AG10803 (cell line): ENCODE measurements around the gene CD7.

ENCODE experiments used
- DNase-seq: peaks from one replicate; pipeline ENCODE4 v3.0.0; 2010; ENCODE audit warnings: low read depth
- H3K4me3 ChIP-seq: 2 replicates; pipeline ENCODE4 v1.5.1; 2011; ENCODE audit warnings: mild to moderate bottlenecking, low read length, control low read depth
- TF ChIP-seq, protein P1 (sequence below): conservative IDR thresholded peaks from 2 replicates; pipeline ENCODE4 v1.5.1; 2011; ENCODE audit warnings: mild to moderate bottlenecking, low read length, control low read depth, inconsistent platforms

The CD7 gene

DNA sequence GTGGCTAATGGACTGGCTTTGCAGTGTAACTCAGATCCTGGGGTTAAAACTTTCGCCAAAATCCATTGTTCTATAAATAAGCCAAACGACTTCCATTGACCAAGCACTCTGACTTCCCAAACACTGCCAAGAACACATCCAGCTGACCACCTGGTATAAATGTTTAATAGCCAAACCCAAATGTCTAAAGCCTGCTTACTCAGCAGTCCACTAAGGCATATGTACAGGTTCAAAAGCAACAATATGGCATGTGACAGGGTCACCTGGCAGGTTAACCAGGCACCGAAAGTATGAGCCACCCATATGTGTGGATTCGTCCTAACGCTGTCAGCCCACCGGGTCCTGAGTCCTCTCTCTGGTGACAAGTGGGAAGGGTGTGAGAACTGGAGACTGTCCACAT is 46.0 kb downstream of the CD7 start:
- no peak for DNase-seq
- H3K4me3 ChIP-seq = peak overlapping the region; percentile 84
- TF ChIP-seq, protein P1, sequence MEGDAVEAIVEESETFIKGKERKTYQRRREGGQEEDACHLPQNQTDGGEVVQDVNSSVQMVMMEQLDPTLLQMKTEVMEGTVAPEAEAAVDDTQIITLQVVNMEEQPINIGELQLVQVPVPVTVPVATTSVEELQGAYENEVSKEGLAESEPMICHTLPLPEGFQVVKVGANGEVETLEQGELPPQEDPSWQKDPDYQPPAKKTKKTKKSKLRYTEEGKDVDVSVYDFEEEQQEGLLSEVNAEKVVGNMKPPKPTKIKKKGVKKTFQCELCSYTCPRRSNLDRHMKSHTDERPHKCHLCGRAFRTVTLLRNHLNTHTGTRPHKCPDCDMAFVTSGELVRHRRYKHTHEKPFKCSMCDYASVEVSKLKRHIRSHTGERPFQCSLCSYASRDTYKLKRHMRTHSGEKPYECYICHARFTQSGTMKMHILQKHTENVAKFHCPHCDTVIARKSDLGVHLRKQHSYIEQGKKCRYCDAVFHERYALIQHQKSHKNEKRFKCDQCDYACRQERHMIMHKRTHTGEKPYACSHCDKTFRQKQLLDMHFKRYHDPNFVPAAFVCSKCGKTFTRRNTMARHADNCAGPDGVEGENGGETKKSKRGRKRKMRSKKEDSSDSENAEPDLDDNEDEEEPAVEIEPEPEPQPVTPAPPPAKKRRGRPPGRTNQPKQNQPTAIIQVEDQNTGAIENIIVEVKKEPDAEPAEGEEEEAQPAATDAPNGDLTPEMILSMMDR = no peak

DNA sequence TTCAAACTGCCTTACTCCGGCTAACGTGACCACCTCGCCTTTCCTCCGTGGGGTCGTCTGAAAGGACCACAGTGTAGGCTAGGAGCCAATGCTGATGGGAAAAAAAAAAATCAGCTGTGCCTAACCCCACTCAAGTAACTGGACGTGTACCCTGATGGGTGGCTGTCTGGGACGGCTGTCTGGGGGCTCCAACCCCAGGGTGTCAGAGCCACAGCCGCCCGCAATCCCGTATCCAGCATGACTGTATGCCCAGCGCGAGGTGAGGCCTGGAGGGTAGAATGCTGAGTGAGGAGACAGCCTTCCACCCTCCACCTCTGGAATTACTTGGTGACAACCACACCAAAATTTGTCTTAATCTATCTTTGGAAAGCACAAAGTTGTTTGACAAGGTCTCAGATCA is 46.8 kb downstream of the CD7 start:
- H3K4me3 ChIP-seq = no peak overlapping the region
- TF ChIP-seq, protein P1 = no peak
- DNase-seq = no peak

DNA sequence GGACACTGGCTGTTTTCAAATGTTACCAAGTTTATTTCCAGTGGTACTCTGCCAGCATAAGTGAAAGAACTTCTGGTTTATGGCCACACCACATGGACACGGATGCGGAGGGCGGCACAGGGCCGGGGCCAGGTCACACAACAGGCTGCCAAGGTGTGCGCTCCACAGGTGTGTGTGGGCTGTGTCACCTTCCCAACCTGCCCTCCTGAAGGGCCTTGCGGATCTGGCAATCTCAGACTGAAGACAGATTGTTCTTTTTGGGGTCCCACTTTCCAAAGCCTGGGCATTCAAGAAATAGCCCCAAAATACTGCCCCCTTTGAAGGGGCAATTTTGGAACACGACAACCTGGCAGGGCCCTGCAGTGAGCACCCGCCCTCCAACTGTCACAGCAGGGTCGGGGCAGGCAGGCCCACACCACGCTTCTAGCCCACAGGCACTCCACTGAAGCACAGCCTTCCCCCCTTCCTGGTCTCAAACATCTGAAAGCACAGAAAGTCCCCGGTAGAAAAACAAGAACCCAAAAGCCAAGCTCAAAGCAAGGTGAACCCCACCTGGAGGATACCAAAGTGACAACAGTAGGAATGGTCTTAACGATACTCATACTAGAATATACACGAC is 47.4 kb downstream of the CD7 start:
- no peak for DNase-seq
- H3K4me3 ChIP-seq = no peak overlapping the region
- TF ChIP-seq, protein P1 = no peak

DNA sequence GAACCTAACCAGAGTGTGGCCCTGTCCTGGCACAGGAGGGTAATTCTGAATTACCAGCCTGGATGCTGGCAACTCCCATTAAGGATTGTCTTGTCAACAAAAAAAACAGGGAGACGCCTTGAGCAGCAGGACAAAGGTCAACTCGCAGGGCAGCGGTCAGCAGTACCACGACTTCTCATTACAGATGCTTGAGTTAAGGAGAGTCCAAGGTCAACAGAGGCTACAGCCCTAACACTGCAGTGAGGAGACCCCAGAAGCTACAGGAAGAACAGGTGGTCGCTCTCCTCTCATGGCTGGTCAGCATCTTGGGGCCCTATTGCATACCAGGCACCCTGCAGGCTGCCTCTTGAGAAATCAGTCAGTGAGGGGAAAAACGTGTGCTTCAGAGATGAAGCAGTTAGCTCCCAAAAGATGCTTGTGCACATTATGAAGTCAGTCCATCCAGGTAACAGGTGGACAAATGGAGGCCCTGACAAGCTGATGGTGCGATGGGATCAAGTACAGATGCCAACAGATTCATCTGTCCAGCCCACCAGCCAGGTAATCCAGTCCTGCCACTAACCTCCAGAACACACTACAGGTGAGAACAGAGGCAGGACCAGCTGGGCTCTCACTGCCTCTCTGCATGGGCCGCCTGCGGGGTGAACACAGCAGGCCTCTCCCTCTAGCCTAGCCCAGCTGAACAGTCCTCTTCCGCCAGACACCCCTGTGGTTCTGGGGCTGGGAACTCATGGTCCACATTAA is 48.1 kb downstream of the CD7 start:
- TF ChIP-seq, protein P1 = no peak
- DNase-seq = no peak
- no peak overlapping the region for H3K4me3 ChIP-seq

DNA sequence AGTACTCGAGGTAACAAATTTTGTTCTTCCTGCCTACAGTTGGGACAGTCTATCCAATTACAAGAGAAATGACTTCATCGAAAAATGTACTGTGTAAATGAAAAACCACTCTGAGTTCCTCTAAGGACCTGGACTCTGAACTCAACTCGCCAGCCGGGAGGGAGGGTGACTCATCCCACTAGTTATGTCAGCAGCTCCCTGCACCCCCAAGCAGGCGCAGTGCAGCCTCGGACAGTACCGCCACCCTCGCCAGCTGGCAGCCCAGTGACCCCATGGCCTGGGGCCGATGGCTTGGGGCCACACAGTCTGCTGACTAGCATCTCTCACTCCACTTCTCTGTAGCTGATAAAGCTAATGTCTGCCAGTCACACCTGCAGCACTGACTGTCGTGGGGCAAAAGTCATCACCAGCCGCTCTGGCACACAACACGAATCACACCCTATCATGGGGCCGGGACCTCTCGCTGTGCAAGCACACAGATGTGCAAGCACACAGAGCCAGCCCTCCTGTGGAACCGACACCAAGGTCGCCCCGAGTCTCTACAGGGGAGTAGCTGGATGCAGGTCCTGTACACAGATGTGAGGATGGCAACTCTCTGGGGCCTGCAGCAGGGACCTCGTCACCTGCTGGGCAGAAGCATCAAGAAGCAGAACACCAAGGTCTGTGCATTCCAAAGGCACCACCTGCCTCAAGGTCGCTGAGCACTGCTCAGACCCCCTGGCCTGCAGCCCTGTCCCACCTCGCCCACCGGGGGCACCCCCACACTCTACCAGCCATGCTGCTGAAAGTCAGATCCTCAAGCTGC is 49.6 kb downstream of the CD7 start:
- H3K4me3 ChIP-seq = peak overlapping the region; percentile 42
- DNase-seq = peak; percentile 94
- TF ChIP-seq, protein P1 = no peak

DNA sequence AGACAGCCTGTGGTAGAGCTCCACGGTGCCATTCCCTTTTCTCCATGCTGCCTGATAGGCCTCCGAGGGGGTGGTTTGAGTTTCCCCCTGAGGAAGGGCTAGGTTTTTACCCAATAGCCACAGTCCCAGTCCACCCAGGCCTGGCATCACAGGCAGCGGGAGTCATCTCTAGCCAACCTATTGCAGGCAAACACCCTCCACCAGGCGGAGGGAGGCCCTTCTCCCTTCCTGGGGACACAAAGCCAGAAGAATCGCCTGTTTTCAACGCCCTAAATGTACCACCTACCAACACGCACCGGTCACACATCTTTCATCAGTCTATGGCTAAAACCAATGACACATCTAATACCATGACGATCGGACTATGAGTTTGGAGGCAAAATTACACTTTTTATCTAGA is 51.3 kb downstream of the CD7 start:
- TF ChIP-seq, protein P1 = no peak
- no peak overlapping the region for H3K4me3 ChIP-seq

More for the DNA sequence above, 51.3 kb downstream of the CD7 start:
- DNase-seq = no peak
